ENCODE data around the gene KIAA0513. TPM values are rescaled to one million over a fixed set of nuclear protein-coding genes. Genes with fewer than 3 reads are reported as not detected.

The KIAA0513 gene
- total and polyA plus RNA-seq, 2 donors (not counting 1 experiment from before 2014, with no cell fraction given): 11.7 to 22.3 TPM

- peaks cover 43% of the 10 kb centered on the region for H3K36me3 ChIP-seq (ENCODE audit: control insufficient read depth, insufficient read depth, low read length)
- H3K79me2 ChIP-seq (ENCODE audit: control insufficient read depth, insufficient read depth, low read length): peaks cover 64% of the 10 kb centered on the region
- peak overlapping the region; percentile 14 for H3K9ac ChIP-seq (ENCODE audit: insufficient read depth, low read length)
- H3K4me2 ChIP-seq (ENCODE audit: extremely low read depth, insufficient read depth, low read length): peak overlapping the region; percentile 68
- H3K4me1 ChIP-seq (ENCODE audit: control insufficient read depth, extremely low read depth, insufficient read depth, low read length): peaks cover 15% of the 10 kb centered on the region
- H3K27ac ChIP-seq (ENCODE audit: insufficient read depth, low read length): peak overlapping the region; percentile 86
- no peak overlapping the region for H2AFZ ChIP-seq (ENCODE audit: low read length)
- H3K4me3 ChIP-seq (replicated peaks in 1 of 4; ENCODE audit: control extremely low read depth in 1 of 4, insufficient read depth in 1 of 4, low read depth in 3 of 4, low read length in 4 of 4): no peak overlapping the region
- no peaks in the 10 kb centered on the region for H3K9me3 ChIP-seq (ENCODE audit: control insufficient read depth, insufficient read depth, low read depth, low read length)
- H4K20me1 ChIP-seq (ENCODE audit: control insufficient read depth, extremely low read depth, insufficient read depth, low read length): no peaks in the 10 kb centered on the region
- DNase-seq (ENCODE audit: low read depth in 2 of 2): peak; percentile 91 to 97
- TF ChIP-seq EZH2 (IDR thresholded peaks at IDR 0.05; ENCODE audit: low read length, missing control alignments): no peak
- TF ChIP-seq, protein P1, sequence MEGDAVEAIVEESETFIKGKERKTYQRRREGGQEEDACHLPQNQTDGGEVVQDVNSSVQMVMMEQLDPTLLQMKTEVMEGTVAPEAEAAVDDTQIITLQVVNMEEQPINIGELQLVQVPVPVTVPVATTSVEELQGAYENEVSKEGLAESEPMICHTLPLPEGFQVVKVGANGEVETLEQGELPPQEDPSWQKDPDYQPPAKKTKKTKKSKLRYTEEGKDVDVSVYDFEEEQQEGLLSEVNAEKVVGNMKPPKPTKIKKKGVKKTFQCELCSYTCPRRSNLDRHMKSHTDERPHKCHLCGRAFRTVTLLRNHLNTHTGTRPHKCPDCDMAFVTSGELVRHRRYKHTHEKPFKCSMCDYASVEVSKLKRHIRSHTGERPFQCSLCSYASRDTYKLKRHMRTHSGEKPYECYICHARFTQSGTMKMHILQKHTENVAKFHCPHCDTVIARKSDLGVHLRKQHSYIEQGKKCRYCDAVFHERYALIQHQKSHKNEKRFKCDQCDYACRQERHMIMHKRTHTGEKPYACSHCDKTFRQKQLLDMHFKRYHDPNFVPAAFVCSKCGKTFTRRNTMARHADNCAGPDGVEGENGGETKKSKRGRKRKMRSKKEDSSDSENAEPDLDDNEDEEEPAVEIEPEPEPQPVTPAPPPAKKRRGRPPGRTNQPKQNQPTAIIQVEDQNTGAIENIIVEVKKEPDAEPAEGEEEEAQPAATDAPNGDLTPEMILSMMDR (conservative IDR thresholded peaks at IDR 0.05 in 1 of 2, IDR thresholded peaks at IDR 0.05 in 1 of 2; ENCODE audit: low read depth in 1 of 2, low read length in 2 of 2): no peak
- H3K27me3 ChIP-seq (ENCODE audit: control insufficient read depth, insufficient read depth, low read length): no peaks in the 10 kb centered on the region
These were observed 42.2 kb upstream of the KIAA0513 start for GRCh38 chr16:84985079-84986065.

GRCh38 chr16:84986102-84986501 is 41.5 kb upstream of the KIAA0513 start:
- Histone ChIP-seq H3K79me2 (ENCODE audit: control insufficient read depth, insufficient read depth, low read length) (peaks cover 67% of the 10 kb centered on the region), H4K20me1 (ENCODE audit: control insufficient read depth, extremely low read depth, insufficient read depth, low read length) (no peaks in the 10 kb centered on the region), H3K4me2 (ENCODE audit: extremely low read depth, insufficient read depth, low read length) (no peak overlapping the region), H3K27me3 (ENCODE audit: control insufficient read depth, insufficient read depth, low read length) (no peaks in the 10 kb centered on the region), H2AFZ (ENCODE audit: low read length) (no peak overlapping the region), H3K9ac (ENCODE audit: insufficient read depth, low read length) (no peak overlapping the region), H3K4me1 (ENCODE audit: control insufficient read depth, extremely low read depth, insufficient read depth, low read length) (peaks cover 15% of the 10 kb centered on the region), H3K4me3 (replicated peaks in 1 of 4; ENCODE audit: control extremely low read depth in 1 of 4, insufficient read depth in 1 of 4, low read depth in 3 of 4, low read length in 4 of 4) (no peak overlapping the region), H3K9me3 (ENCODE audit: control insufficient read depth, insufficient read depth, low read depth, low read length) (no peaks in the 10 kb centered on the region), H3K27ac (ENCODE audit: insufficient read depth, low read length) (peak overlapping the region; percentile 86), H3K36me3 (ENCODE audit: control insufficient read depth, insufficient read depth, low read length) (peaks cover 39% of the 10 kb centered on the region)
- DNase-seq (ENCODE audit: low read depth in 2 of 2): no peak
- TF ChIP-seq EZH2 (IDR thresholded peaks at IDR 0.05; ENCODE audit: low read length, missing control alignments): no peak
- TF ChIP-seq, protein P1 (conservative IDR thresholded peaks at IDR 0.05 in 1 of 2, IDR thresholded peaks at IDR 0.05 in 1 of 2; ENCODE audit: low read depth in 1 of 2, low read length in 2 of 2): no peak

DNA sequence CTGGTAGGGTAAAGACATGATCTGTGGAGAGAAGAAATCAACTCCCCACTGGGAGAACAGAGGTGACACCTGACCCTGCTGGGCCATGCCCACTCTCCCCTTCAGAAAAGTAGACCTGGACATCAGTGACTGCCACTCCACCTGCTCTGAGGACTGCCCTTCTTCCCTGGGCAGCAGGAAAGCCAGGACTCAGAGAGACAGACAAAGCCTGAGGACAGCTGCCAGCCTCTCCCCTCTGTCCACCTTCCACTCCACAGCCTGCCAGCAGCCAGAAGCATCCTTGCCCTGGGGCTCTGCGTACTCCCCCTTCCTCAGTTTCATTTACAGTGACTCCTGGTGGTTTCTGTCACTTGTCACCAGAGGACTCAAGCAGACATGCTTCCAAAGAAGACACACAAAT is 40.7 kb upstream of the KIAA0513 start:
- no peak overlapping the region for H3K4me3 ChIP-seq (replicated peaks in 1 of 4; ENCODE audit: control extremely low read depth in 1 of 4, insufficient read depth in 1 of 4, low read depth in 3 of 4, low read length in 4 of 4)
- no peak overlapping the region for H3K4me2 ChIP-seq (ENCODE audit: extremely low read depth, insufficient read depth, low read length)
- no peak for DNase-seq (ENCODE audit: low read depth in 2 of 2)
- no peak overlapping the region for H3K9ac ChIP-seq (ENCODE audit: insufficient read depth, low read length)
- peaks cover 35% of the 10 kb centered on the region for H3K36me3 ChIP-seq (ENCODE audit: control insufficient read depth, insufficient read depth, low read length)
- no peak for TF ChIP-seq EZH2 (IDR thresholded peaks at IDR 0.05; ENCODE audit: low read length, missing control alignments)
- TF ChIP-seq, protein P1 (conservative IDR thresholded peaks at IDR 0.05 in 1 of 2, IDR thresholded peaks at IDR 0.05 in 1 of 2; ENCODE audit: low read depth in 1 of 2, low read length in 2 of 2): no peak
- no peaks in the 10 kb centered on the region for H3K9me3 ChIP-seq (ENCODE audit: control insufficient read depth, insufficient read depth, low read depth, low read length)
- H3K27ac ChIP-seq (ENCODE audit: insufficient read depth, low read length): peak overlapping the region; percentile 31
- peaks cover 15% of the 10 kb centered on the region for H3K4me1 ChIP-seq (ENCODE audit: control insufficient read depth, extremely low read depth, insufficient read depth, low read length)
- no peaks in the 10 kb centered on the region for H4K20me1 ChIP-seq (ENCODE audit: control insufficient read depth, extremely low read depth, insufficient read depth, low read length)
- H2AFZ ChIP-seq (ENCODE audit: low read length): no peak overlapping the region
- H3K79me2 ChIP-seq (ENCODE audit: control insufficient read depth, insufficient read depth, low read length): peaks cover 69% of the 10 kb centered on the region
- no peaks in the 10 kb centered on the region for H3K27me3 ChIP-seq (ENCODE audit: control insufficient read depth, insufficient read depth, low read length)

Data from fibroblast of lung (primary cell).